Suprapubic skin (tissue), 3 donors: ENCODE results near the gene C12orf50.

Experiments used
- POLR2AphosphoS5 ChIP-seq, 3 donors: sonication (generic); formaldehyde crosslinking; IDR thresholded peaks; one replicate each; pipeline ENCODE4 v1.6.1; 2017; ENCODE audit warnings: antibody characterized with exemption in 3 of 3
- TF ChIP-seq, protein P1 (sequence below), 2 donors: fragments of 200-600 bp in 1 of 2; fragments of 450-650 bp in 1 of 2; sonication (generic) in 1 of 2; IDR thresholded peaks; one replicate each; pipeline ENCODE4 v1.5.1; 2016 to 2019; ENCODE audit warnings: antibody characterized with exemption in 2 of 2, mild to moderate bottlenecking in 1 of 2, moderate library complexity in 1 of 2

GRCh38 chr12:87952850-87953249, 76.4 kb downstream of the C12orf50 start:
- TF ChIP-seq, protein P1, sequence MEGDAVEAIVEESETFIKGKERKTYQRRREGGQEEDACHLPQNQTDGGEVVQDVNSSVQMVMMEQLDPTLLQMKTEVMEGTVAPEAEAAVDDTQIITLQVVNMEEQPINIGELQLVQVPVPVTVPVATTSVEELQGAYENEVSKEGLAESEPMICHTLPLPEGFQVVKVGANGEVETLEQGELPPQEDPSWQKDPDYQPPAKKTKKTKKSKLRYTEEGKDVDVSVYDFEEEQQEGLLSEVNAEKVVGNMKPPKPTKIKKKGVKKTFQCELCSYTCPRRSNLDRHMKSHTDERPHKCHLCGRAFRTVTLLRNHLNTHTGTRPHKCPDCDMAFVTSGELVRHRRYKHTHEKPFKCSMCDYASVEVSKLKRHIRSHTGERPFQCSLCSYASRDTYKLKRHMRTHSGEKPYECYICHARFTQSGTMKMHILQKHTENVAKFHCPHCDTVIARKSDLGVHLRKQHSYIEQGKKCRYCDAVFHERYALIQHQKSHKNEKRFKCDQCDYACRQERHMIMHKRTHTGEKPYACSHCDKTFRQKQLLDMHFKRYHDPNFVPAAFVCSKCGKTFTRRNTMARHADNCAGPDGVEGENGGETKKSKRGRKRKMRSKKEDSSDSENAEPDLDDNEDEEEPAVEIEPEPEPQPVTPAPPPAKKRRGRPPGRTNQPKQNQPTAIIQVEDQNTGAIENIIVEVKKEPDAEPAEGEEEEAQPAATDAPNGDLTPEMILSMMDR (IDR thresholded peaks at IDR 0.05), result no peak
- TF ChIP-seq POLR2AphosphoS5 (IDR thresholded peaks at IDR 0.05), result no peak
